ENCODE measurements around the gene TANGO6.

DNA sequence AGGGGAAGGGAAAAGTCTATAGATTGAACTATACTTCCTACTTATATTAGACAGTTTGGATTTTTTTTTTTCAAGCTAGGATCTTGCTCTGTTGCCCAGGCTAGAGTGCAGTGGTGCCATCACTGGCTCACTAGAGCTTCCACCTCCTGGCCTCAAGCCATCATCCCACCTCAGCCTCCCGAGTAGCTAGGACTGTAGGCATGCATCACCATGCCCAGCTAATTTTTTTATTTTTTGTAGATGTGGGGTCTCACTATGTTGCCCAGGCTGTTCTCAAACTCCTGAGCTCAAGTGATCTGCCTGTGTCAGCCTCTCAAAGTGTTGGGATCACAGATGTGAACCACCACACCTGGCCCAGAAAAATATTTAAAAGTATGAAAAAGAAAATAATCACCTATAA is 141.1 kb downstream of the TANGO6 start:
- TF ChIP-seq SP1 (IDR thresholded peaks at IDR 0.05) (no peak), L3MBTL2 (conservative IDR thresholded peaks at IDR 0.05) (no peak)
